Thyroid gland (tissue), 4 donors: Measurements from ENCODE around the gene CDH18. TPM values are rescaled to one million over a fixed set of nuclear protein-coding genes. Genes with fewer than 3 reads are reported as not detected.

Source experiments
- DNase-seq, 2 donors: peaks; one replicate each; pipeline ENCODE4 v3.0.0-alpha.2; 2019
- H3K27ac ChIP-seq, 3 donors: fragments of 200-600 bp; sonication (generic); 1 replicate in 2 of 3; 2 replicates in 1 of 3; pipeline ENCODE4 v1.5.1; 2016 to 2019; ENCODE audit warnings: mild to moderate bottlenecking in 1 of 3, moderate library complexity in 1 of 3
- H3K27me3 ChIP-seq: fragments of 200-600 bp; sonication (generic); one replicate; pipeline ENCODE4 v1.5.1; 2019
- H3K36me3 ChIP-seq, 2 donors: fragments of 200-600 bp; sonication (generic); one replicate each; pipeline ENCODE4 v1.5.1; 2016 to 2019
- H3K4me1 ChIP-seq, 2 donors: fragments of 200-600 bp; sonication (generic); one replicate each; pipeline ENCODE4 v1.5.1; 2017 to 2019
- H3K4me3 ChIP-seq, 3 donors: fragments of 200-600 bp; sonication (generic); replicated peaks in 1 of 3; 1 replicate in 2 of 3; 2 replicates in 1 of 3; pipeline ENCODE4 v1.5.1; 2016; ENCODE audit warnings: mild to moderate bottlenecking in 1 of 3
- H3K9me3 ChIP-seq: fragments of 200-600 bp; sonication (generic); one replicate; pipeline ENCODE4 v1.5.1; 2017
- CTCF ChIP-seq, 6 experiments: fragments of 200-600 bp in 3 of 6; fragments of 450-650 bp in 3 of 6; sonication (generic) in 3 of 6; IDR thresholded peaks; one replicate each; pipeline ENCODE4 v1.5.1; 2016 to 2019; ENCODE audit warnings: antibody characterized with exemption in 6 of 6, mild to moderate bottlenecking in 2 of 6, inconsistent platforms in 1 of 6, moderate library complexity in 1 of 6
- POLR2A ChIP-seq, 2 donors: fragments of 450-650 bp; IDR thresholded peaks; one replicate each; pipeline ENCODE4 v1.6.1; 2017; ENCODE audit warnings: antibody characterized with exemption in 2 of 2, mild to moderate bottlenecking in 2 of 2, moderate library complexity in 1 of 2
- WGBS, 2 donors: methylation state at CpG; one replicate each; pipeline ENCODE4 v1.1.5; 2017; 5-methylcytosine and 5-hydroxymethylcytosine counted together
- intact Hi-C: fragments of 100-400 bp; cut with DNase I; formaldehyde crosslinking; loops from one replicate; pipeline ENCODE4 v1.15.1; 2023
- total RNA-seq, 4 donors: library from RNA; depleted of rRNA; stranded (reverse); fragments of >200 nt; gene quantifications; one replicate each; pipeline ENCODE4 v1.2.3, GENCODE V29; 2016

The CDH18 gene
- total RNA-seq, 4 donors from 2014 or later = not detected

- 77 to 79% methylated on average over 6 of the region's 6 CpGs for WGBS, 2 donors
- Histone ChIP-seq H3K27ac (no peak overlapping the region), H3K4me1 (no peaks in the 10 kb centered on the region), H3K27me3 (no peaks in the 10 kb centered on the region), H3K4me3 (no peak overlapping the region), H3K9me3 (no peaks in the 10 kb centered on the region), H3K36me3 (no peaks in the 10 kb centered on the region)
- DNase-seq = no peak
- intact Hi-C loops = no loop called here
- TF ChIP-seq POLR2A (IDR thresholded peaks at IDR 0.05) (no peak), CTCF (IDR thresholded peaks at IDR 0.05) (no peak)
Measured at GRCh38 chr5:19865336-19866089, 122.5 kb downstream of the CDH18 start.

- Histone ChIP-seq H3K9me3 (no peaks in the 10 kb centered on the region), H3K4me3 (no peak overlapping the region), H3K27me3 (no peaks in the 10 kb centered on the region), H3K36me3 (no peaks in the 10 kb centered on the region), H3K27ac (no peak overlapping the region), H3K4me1 (no peaks in the 10 kb centered on the region)
- 71 to 87% methylated on average over 3 of the region's 3 CpGs for WGBS, 2 donors
- intact Hi-C loops = no loop called here
- no peak for DNase-seq
- TF ChIP-seq CTCF (IDR thresholded peaks at IDR 0.05) = no peak
- TF ChIP-seq POLR2A (IDR thresholded peaks at IDR 0.05) = no peak
Measured at GRCh38 chr5:19862711-19863110, 125.3 kb downstream of the CDH18 start.

GRCh38 chr5:19859020-19859419, 129.0 kb downstream of the CDH18 start:
- no peak overlapping the region for H3K27ac ChIP-seq
- H3K36me3 ChIP-seq = no peaks in the 10 kb centered on the region
- intact Hi-C loops = no loop called here
- H3K4me3 ChIP-seq = no peak overlapping the region
- no peak for DNase-seq
- no peaks in the 10 kb centered on the region for H3K27me3 ChIP-seq
- H3K4me1 ChIP-seq = no peaks in the 10 kb centered on the region
- 69 to 75% methylated on average over 3 of the region's 3 CpGs for WGBS, 2 donors
- no peaks in the 10 kb centered on the region for H3K9me3 ChIP-seq
- TF ChIP-seq POLR2A (IDR thresholded peaks at IDR 0.05) = no peak
- TF ChIP-seq CTCF (IDR thresholded peaks at IDR 0.05) = no peak

GRCh38 chr5:19855931-19856330, 132.1 kb downstream of the CDH18 start:
- TF ChIP-seq POLR2A (IDR thresholded peaks at IDR 0.05) (no peak), CTCF (IDR thresholded peaks at IDR 0.05) (no peak)
- no peaks in the 10 kb centered on the region for H3K36me3 ChIP-seq
- no peaks in the 10 kb centered on the region for H3K27me3 ChIP-seq
- no peak overlapping the region for H3K4me3 ChIP-seq
- WGBS, 2 donors = 79 to 83% methylated on average over 3 of the region's 3 CpGs
- intact Hi-C loops = no loop called here
- no peak for DNase-seq
- no peak overlapping the region for H3K27ac ChIP-seq
- H3K9me3 ChIP-seq = no peaks in the 10 kb centered on the region
- H3K4me1 ChIP-seq = no peaks in the 10 kb centered on the region

- no peak for DNase-seq
- H3K27me3 ChIP-seq = no peaks in the 10 kb centered on the region
- H3K4me1 ChIP-seq = no peaks in the 10 kb centered on the region
- intact Hi-C loops = no loop called here
- H3K36me3 ChIP-seq = no peaks in the 10 kb centered on the region
- no peak overlapping the region for H3K27ac ChIP-seq
- no peaks in the 10 kb centered on the region for H3K9me3 ChIP-seq
- no peak overlapping the region for H3K4me3 ChIP-seq
- TF ChIP-seq POLR2A (IDR thresholded peaks at IDR 0.05) = no peak
- no peak for TF ChIP-seq CTCF (IDR thresholded peaks at IDR 0.05)
Measured at GRCh38 chr5:19855453-19855852, 132.5 kb downstream of the CDH18 start.
